DMS153 treated with DMSO at 0.1 percent for 48 hours (cell line): Measurements from ENCODE around the gene HTR3B.

Source experiments
- DNase-seq: peaks from one replicate; lab custom pipeline; 2025; ENCODE audit not compliant: unreplicated experiment; lab: John Stamatoyannopoulos, UW

HTR3B gene

GRCh38 chr11:113989381-113989780 is 84.8 kb downstream of the HTR3B start:
- DNase-seq: no peak

- no peak for DNase-seq
These were observed 85.3 kb downstream of the HTR3B start for GRCh38 chr11:113989916-113990315.

- DNase-seq: no peak
These were observed 86.6 kb downstream of the HTR3B start for GRCh38 chr11:113991170-113991569.

DNA sequence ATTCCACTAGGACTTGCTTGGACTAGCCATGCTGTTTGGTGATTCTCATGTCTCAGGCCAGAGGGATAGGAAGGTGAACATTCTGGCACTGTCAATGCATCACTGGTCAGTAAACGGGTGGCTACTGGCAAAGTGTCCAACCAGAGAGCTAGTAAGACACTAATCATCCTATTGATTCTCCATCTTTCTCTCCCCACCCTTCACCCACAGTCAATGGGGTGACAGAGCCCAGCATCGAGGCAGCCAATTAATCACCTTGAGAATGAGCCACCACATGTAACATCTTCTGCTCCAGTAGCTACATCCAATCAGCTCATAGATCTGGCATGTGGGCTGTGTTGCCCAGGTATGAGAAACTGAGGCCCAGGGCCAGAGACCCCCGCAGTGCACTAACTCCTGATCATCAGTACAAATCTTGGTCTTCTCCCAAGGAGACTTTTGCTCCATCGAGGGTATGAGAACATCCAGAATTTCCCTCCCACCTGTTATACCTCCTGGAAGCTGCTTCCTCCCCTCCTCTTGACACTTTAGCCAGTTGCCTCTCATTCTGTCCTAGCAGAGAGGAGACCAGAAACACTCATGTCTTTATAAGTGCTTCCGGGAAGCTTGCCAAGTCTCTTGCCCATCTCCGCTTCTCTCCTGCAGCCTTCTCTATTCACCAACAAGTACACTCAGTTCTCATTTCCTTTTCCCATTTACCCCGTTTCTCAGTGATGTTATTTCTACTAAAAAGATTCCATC is 87.3 kb downstream of the HTR3B start:
- DNase-seq: peak; percentile 87

GRCh38 chr11:113992459-113993110 is 88.0 kb downstream of the HTR3B start:
- peak; percentile 24 for DNase-seq

DNA sequence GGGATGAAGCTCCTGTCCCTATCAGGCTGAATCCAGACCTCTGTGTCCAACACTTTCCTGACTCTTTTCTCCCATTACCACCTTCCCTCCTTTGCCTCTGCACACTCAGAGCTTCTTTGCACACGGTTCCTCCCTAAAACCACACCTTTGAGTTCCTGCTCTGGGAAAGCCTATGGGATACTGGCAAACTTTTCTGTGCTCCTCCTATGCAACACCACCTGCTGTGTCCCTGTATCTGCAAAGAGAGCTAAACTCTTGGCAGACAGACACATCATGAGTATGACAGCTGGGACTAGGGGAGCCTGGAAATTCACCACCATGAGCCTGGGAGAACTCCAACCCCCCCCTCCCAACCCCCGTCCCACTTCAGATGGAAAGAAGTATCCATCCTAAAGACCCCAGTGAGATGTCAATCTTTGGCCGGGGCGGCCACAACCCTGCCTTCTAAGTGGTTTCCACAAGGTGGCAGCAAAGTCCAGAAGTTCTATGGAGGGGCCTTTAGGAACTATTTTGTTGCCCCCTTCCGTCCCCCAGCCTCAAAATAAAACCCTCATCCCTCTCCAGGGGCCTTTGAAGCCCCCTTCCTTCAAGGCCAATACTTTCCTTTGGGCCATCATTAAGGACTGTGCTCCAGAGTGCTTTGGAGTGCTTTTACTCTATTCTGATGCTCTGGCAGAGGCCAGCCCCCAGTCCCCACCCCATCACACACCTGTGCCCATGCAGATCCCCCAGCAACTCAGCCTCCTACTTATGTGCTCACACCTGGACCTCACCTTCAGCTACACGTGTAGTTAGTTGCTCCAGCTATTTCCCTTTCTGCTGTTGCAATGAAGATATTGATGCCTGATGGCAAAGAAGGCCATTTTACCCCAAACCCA is 89.7 kb downstream of the HTR3B start:
- peak; percentile 11 for DNase-seq
